Measurements from ENCODE around the gene OSBPL2.

GRCh38 chr20:62223571-62223970 is 14.8 kb upstream of the OSBPL2 start:
- TF ChIP-seq, protein P1, sequence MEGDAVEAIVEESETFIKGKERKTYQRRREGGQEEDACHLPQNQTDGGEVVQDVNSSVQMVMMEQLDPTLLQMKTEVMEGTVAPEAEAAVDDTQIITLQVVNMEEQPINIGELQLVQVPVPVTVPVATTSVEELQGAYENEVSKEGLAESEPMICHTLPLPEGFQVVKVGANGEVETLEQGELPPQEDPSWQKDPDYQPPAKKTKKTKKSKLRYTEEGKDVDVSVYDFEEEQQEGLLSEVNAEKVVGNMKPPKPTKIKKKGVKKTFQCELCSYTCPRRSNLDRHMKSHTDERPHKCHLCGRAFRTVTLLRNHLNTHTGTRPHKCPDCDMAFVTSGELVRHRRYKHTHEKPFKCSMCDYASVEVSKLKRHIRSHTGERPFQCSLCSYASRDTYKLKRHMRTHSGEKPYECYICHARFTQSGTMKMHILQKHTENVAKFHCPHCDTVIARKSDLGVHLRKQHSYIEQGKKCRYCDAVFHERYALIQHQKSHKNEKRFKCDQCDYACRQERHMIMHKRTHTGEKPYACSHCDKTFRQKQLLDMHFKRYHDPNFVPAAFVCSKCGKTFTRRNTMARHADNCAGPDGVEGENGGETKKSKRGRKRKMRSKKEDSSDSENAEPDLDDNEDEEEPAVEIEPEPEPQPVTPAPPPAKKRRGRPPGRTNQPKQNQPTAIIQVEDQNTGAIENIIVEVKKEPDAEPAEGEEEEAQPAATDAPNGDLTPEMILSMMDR (IDR thresholded peaks at IDR 0.05), result no peak
- no peak for TF ChIP-seq POLR2A (IDR thresholded peaks at IDR 0.05)
